NT2/D1 (cell line): ENCODE data around the gene SLCO6A1.

ENCODE experiments used
- DNase-seq: peaks from one replicate; pipeline ENCODE4 v3.0.0-alpha.2; 2011; ENCODE audit warnings: low read depth, low spot score
- H3K27me3 ChIP-seq: 2 replicates; pipeline ENCODE4 v1.6.0; 2011; ENCODE audit warnings: mild to moderate bottlenecking; ENCODE audit not compliant: insufficient read length, insufficient read depth
- H3K36me3 ChIP-seq: 2 replicates; pipeline ENCODE4 v1.6.1; 2011; ENCODE audit warnings: mild to moderate bottlenecking, low read length, mixed read lengths; ENCODE audit not compliant: insufficient read depth, insufficient read length
- H3K4me1 ChIP-seq: 2 replicates; pipeline ENCODE4 v1.5.1; 2011; ENCODE audit not compliant: insufficient read depth, insufficient read length
- H3K4me3 ChIP-seq: 2 replicates; pipeline ENCODE4 v1.5.1; 2011; ENCODE audit warnings: low read depth; ENCODE audit not compliant: insufficient read length
- H3K9ac ChIP-seq: 2 replicates; pipeline ENCODE4 v1.6.0; 2011; ENCODE audit warnings: low read depth; ENCODE audit not compliant: insufficient read length
- H3K9me3 ChIP-seq: 2 replicates; pipeline ENCODE4 v1.5.1; 2011; ENCODE audit warnings: mild to moderate bottlenecking, low read length; ENCODE audit not compliant: insufficient read depth
- SUZ12 ChIP-seq: IDR thresholded peaks from 2 replicates; pipeline ENCODE4 v1.6.1; 2011; ENCODE audit not compliant: insufficient read length, insufficient read depth; ENCODE audit errors: extremely low read depth
- YY1 ChIP-seq: IDR thresholded peaks from 2 replicates; pipeline ENCODE4 v1.6.1; 2011; ENCODE audit not compliant: insufficient read length, insufficient read depth
- ZNF274 ChIP-seq: IDR thresholded peaks from 2 replicates; pipeline ENCODE4 v1.6.1; 2011; ENCODE audit warnings: mild to moderate bottlenecking, low read depth, low read length

Gene SLCO6A1

GRCh38 chr5:102450313-102450990, 48.3 kb downstream of the SLCO6A1 start:
- DNase-seq = peak; percentile 18
- no peaks in the 10 kb centered on the region for H3K27me3 ChIP-seq

GRCh38 chr5:102433473-102433872, 65.3 kb downstream of the SLCO6A1 start:
- Histone ChIP-seq H3K36me3 (no peaks in the 10 kb centered on the region), H3K4me3 (no peak overlapping the region), H3K9ac (no peak overlapping the region), H3K4me1 (no peaks in the 10 kb centered on the region), H3K27me3 (no peaks in the 10 kb centered on the region), H3K9me3 (no peaks in the 10 kb centered on the region)
- DNase-seq = no peak
- TF ChIP-seq SUZ12 (no peak), ZNF274 (no peak), YY1 (no peak)

More at GRCh38 chr5:102450313-102450990, 48.3 kb downstream of the SLCO6A1 start:
- Histone ChIP-seq H3K36me3 (no peaks in the 10 kb centered on the region), H3K9ac (no peak overlapping the region), H3K9me3 (peaks cover 6% of the 10 kb centered on the region; the same call in 1 of the 2 replicates), H3K4me3 (no peak overlapping the region), H3K4me1 (no peaks in the 10 kb centered on the region)
- TF ChIP-seq YY1 = no peak
- no peak for TF ChIP-seq SUZ12
- no peak for TF ChIP-seq ZNF274

DNA sequence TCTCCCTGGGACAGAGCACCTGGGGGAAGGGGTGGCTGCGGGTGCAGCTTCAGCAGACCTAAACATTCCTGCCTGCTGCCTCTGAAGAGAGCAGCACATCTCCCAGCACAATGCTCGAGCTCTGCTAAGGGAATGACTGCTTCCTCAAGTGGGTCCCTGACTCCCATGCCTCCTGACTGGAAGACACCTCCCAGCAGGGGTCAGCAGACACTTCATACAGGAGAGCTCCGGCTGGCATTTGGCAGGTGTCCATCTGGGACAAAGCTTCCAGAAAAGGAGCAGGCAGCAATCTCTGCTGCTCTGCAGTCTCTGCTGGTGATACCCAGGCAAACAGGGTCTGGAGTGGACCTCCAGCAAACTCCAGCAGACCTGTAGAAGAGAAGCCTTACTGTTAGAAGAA, 77.2 kb downstream of the SLCO6A1 start:
- H3K4me3 ChIP-seq = no peak overlapping the region
- no peak for TF ChIP-seq ZNF274
- TF ChIP-seq SUZ12 = no peak
- no peak for TF ChIP-seq YY1
- no peaks in the 10 kb centered on the region for H3K27me3 ChIP-seq
- H3K9me3 ChIP-seq = no peaks in the 10 kb centered on the region
- no peak for DNase-seq
- no peaks in the 10 kb centered on the region for H3K4me1 ChIP-seq
- H3K36me3 ChIP-seq = no peaks in the 10 kb centered on the region
- no peak overlapping the region for H3K9ac ChIP-seq

DNA sequence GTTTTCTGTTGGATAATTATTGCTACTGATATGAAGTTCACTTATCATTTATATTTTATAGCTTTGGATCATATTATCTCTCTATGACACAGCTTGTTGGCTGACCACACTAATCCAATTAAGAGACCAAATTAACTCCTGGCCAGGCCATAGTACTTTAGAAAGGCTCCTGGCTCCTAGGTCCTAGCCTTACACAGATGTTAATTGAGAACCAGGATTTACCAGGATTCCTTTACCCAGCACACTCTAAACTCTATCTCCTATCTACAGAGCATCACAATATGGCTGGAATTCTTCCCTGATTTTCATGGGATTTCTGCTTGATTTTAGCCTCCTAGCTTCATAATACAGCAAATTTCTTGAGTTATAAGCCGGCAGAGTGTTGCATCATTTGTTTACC, 80.3 kb downstream of the SLCO6A1 start:
- no peaks in the 10 kb centered on the region for H3K36me3 ChIP-seq
- H3K27me3 ChIP-seq = no peaks in the 10 kb centered on the region
- no peaks in the 10 kb centered on the region for H3K9me3 ChIP-seq
- no peak for DNase-seq
- H3K4me3 ChIP-seq = no peak overlapping the region
- no peaks in the 10 kb centered on the region for H3K4me1 ChIP-seq
- TF ChIP-seq YY1 (no peak), ZNF274 (no peak), SUZ12 (no peak)
- H3K9ac ChIP-seq = no peak overlapping the region

- DNase-seq = no peak
- no peak for TF ChIP-seq YY1
- TF ChIP-seq ZNF274 = no peak
- no peak for TF ChIP-seq SUZ12
- H3K4me1 ChIP-seq = no peaks in the 10 kb centered on the region
- no peak overlapping the region for H3K9ac ChIP-seq
- H3K4me3 ChIP-seq = no peak overlapping the region
- no peaks in the 10 kb centered on the region for H3K27me3 ChIP-seq
- no peaks in the 10 kb centered on the region for H3K9me3 ChIP-seq
- no peaks in the 10 kb centered on the region for H3K36me3 ChIP-seq
Measured at GRCh38 chr5:102414448-102414847, 84.4 kb downstream of the SLCO6A1 start.

DNA sequence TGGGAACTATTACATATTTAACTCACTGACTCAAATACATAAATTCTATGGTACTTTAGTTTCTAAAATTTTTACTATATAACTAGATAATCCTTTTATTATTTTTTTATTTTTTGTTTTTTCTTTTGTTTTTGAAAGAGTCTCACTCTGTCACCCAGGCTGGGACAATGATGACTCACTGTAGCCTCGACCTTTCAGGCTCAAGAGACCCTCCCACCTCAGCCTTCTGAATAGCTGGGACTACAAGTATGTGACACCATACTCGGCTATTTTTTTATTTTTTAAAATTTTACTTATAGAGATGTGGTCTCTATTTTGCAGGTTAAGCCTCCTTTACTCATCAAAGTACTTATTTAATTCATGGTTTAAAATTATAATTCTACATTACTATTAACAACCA, 110.6 kb downstream of the SLCO6A1 start:
- TF ChIP-seq SUZ12 = no peak
- Histone ChIP-seq H3K9me3 (no peaks in the 10 kb centered on the region), H3K27me3 (no peaks in the 10 kb centered on the region), H3K9ac (no peak overlapping the region), H3K4me1 (no peaks in the 10 kb centered on the region), H3K4me3 (no peak overlapping the region), H3K36me3 (no peaks in the 10 kb centered on the region)
- no peak for DNase-seq

GRCh38 chr5:102385365-102385764, 113.4 kb downstream of the SLCO6A1 start:
- no peaks in the 10 kb centered on the region for H3K36me3 ChIP-seq
- no peak for DNase-seq
- no peaks in the 10 kb centered on the region for H3K9me3 ChIP-seq
- no peaks in the 10 kb centered on the region for H3K4me1 ChIP-seq
- no peak for TF ChIP-seq YY1
- no peak for TF ChIP-seq ZNF274
- TF ChIP-seq SUZ12 = no peak
- H3K27me3 ChIP-seq = no peaks in the 10 kb centered on the region
- no peak overlapping the region for H3K4me3 ChIP-seq
- no peak overlapping the region for H3K9ac ChIP-seq

DNA sequence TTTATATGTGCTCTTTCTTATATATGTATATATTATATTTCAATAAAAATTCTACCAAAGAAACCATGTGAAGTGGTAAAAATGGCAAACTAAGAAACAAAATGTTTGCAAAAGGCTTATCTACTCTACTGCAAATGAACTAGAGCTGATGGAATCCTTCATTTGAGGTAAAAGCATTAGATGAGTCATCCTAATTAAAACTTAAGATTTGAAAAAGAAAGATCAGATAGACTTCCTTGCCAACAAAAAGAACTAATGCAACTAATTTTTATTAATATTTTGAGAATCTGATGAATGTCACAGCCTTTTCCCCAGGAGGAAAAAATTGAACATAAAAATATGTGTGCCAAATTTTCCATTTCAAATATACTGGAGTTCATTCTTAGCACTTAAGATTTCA, 118.6 kb downstream of the SLCO6A1 start:
- Histone ChIP-seq H3K9me3 (no peaks in the 10 kb centered on the region), H3K4me1 (no peaks in the 10 kb centered on the region), H3K27me3 (no peaks in the 10 kb centered on the region), H3K9ac (no peak overlapping the region), H3K36me3 (no peaks in the 10 kb centered on the region), H3K4me3 (no peak overlapping the region)
- TF ChIP-seq YY1 = no peak
- no peak for TF ChIP-seq ZNF274
- TF ChIP-seq SUZ12 = no peak
- DNase-seq = no peak
